GM19438 (cell line): ENCODE measurements around the gene POP7.

Experiments
- ATAC-seq: cut with Tn5 transposase; IDR thresholded peaks from one replicate; pipeline ENCODE4 v1.9.1; 2021; ENCODE audit warnings: low read depth; ENCODE audit not compliant: unreplicated experiment

Gene POP7

DNA sequence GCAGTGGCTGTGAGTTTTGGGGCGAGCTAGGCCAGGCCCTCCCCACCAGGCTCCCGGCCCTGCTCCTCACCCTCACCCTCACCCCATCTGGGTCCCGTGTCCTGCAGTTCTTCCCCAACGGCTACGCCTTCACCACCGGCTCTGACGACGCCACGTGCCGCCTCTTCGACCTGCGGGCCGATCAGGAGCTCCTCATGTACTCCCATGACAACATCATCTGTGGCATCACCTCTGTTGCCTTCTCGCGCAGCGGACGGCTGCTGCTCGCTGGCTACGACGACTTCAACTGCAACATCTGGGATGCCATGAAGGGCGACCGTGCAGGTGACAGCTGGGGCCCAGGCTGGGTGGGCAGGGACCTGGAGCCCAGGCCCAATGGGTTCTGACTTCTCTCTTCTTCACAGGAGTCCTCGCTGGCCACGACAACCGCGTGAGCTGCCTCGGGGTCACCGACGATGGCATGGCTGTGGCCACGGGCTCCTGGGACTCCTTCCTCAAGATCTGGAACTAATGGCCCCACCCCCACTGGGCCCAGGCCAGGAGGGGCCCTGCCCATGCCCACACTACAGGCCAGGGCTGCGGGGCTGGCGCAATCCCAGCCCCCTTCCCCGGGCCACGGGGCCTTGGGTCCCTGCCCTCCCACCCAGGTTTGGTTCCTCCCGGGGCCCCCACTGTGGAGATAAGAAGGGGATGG lies 27.5 kb upstream of the POP7 start:
- no peak for ATAC-seq

DNA sequence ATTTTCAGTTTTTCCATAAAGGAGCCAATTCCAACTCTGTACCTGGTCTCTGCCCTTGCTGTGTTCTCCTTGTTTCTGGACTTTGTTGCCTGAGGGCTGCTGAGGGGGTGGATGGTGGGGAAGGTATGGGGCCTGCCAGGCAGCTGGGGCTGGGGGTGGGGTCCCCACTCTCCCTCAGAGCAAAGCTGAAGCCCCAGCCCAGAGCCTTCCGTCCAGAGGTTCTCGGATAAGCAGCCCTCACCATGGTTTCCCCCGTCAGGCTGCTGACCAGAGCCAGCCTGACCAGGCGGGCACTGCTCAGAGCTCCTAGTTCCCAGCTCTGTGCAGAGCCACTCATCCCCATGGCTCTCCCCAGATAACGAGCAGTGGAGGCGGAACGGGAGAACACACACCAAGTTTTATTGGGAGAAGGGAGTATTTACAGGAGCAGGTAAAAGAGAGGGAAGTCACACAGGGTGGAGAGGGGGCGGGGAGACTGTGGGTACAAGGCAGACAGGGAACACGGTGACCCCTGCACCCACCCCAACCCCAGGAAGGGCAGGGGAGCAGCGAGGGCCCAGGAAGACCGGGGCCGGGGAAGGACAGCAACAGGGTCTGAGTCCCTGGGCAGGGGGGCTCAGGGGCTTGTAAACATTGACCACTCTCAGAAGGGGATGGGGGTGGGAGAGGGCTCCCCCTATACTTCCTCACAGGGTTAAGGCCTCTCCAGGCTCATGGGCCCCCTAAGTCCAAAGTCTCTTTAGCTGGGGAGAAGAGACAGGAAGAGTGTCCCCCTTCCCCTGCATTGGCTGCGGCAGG lies 26.6 kb upstream of the POP7 start:
- ATAC-seq = no peak

DNA sequence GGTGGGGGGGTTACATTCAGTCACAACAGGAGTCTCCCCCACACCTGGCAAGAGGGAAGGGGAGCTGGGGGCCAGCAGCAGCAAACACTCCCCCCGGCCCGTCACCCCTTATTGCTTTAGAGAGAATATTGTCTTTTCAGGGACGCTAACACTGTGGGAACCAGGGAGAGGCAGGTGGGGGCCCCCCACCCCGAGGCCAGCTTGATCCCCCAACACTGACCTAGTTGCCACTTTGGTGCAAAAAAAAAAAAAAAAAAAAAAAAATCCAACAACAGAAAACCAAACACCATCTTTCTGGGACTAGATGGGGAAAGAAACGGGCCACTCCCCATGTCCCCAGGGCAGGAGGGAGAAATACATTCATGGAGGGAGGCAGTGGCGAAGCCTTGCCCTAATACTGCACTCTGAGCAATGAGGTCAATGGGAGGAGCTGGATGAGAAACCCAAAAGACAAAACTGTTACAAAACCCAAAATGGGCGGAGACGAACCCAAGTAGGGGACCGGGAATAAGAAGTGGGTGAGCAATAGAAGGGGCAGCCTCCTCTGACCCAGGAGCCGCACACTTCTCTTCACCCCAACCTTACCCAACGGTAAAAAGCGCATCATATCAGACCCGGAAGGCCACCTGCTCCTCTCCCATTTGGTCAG lies 25.9 kb upstream of the POP7 start:
- ATAC-seq = no peak

DNA sequence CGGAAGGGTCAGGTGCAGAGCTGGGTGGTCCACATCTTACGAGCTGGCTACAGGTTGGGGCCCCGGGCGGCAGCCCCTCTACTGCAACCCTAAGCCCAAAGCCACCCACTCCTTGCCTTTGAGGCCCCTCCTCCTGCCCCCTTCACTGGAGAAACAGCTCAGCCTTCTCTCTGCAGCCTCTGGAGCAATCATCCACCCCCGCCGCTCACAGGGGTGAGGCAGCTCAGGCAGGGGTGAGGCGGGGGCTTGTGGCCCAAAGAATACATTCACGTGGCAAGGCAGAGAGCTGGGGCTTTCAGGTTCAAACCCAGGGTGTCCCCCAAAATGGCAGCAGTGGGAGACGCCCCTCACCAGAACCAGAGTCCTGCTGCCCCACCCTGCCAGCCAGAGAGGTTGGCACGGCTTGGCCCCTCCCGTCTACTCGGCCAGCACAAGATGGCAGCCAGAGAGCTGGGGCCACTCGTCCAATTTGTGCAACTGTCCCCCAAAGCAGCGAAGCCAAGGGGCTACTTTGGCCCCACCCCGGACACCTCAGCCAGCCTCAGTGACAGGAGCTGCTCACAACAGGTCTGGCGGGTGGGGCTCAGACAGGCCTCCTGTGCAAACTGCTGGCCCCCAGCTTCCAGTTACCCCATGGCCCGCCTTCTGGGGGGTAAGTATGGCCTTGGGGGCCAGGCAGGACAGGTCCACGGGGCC lies 25.2 kb upstream of the POP7 start:
- no peak for ATAC-seq

DNA sequence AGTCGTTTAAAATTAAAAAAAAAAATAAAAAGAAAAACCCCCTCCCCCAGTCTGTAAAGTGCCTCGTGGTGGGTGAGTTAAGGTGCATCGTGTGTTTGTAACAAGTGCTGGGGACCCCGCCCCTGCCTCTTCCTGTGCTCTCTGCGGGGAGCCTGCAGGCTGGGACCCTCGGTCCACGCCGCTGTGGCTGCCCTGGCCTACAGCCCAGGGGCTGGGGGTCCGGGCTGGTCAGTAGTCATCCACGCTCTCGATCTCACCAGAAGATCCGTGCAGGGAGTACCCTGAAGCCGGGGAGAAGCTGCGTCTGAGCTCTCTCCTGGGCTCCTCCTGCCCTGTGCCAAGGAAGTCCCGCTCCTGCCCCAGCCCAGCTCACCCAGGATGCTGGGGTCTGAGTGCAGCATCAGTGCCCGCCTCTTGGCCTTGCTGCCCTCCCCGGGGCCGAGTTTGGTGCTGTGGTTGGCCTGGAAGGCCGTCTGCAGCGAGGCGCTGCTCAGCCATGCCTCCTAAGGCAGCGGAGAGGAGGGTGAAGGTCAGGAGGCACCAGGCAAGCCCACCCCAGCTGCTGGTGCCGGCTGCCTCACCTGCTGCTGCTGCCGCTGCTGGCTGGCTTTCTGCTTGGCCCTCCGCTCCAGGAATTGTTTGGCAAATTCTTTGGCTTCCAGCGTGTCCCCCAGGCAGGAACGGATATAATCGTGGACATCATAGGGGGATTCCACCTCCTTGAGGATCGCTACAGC lies 24.3 kb upstream of the POP7 start:
- no peak for ATAC-seq

DNA sequence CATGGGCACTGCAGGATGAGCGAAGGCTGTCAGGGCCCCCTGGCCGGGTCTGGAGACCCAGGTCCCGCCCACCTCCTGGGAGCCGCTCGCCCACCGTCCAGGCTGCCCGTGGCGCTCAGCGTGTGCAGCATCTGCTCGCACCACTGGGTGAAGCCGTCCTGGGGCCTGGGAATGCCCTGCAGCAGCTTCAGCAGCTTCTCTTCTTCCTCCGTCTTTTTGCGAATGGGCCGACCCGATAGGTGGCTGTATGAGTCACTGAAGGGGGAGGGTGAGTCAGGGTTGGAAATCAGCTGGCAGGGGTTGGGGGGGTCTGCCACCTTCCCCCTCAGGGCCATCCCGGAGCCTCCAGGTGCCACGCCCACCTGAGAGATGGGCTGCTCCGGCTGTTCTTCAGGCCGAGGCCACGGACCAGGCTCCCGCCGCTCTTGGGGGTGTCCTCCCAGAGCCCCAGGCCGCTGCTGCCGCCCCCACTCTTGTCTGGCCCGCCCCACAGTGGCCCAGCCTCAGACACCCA lies 23.6 kb upstream of the POP7 start:
- no peak for ATAC-seq

DNA sequence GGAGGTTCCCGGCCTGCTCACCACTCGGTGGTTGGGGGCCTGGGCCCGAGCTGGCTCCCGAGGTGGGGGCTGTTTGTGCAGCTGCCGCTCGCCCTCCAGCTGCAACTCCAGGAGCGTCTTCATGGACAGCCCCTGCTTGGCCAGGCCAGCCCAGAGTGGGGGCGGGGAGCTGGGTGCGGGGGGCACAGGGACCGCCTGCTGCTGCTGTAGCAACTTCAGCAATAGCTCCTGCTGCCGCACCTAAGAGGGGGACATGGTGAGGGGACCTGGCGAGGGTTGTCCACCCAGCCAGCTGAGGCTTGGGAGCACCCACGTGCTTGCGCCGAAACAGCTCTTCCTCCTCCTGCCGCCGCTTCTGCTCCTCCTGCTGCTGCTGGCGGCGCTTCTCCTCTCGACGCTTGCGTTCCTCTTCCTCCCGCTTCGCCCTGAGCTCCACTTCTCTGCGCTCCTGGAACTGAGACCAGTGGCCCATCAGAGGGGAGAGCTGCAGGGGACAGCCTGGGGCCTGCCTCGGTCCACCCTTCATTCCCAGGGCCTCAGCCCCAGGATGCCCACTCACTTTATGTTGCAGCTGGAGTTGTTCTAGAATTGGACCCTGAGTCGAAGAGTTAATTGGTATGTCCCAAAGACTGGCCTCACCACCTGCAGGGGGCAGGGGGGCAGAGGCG lies 22.8 kb upstream of the POP7 start:
- ATAC-seq = no peak

DNA sequence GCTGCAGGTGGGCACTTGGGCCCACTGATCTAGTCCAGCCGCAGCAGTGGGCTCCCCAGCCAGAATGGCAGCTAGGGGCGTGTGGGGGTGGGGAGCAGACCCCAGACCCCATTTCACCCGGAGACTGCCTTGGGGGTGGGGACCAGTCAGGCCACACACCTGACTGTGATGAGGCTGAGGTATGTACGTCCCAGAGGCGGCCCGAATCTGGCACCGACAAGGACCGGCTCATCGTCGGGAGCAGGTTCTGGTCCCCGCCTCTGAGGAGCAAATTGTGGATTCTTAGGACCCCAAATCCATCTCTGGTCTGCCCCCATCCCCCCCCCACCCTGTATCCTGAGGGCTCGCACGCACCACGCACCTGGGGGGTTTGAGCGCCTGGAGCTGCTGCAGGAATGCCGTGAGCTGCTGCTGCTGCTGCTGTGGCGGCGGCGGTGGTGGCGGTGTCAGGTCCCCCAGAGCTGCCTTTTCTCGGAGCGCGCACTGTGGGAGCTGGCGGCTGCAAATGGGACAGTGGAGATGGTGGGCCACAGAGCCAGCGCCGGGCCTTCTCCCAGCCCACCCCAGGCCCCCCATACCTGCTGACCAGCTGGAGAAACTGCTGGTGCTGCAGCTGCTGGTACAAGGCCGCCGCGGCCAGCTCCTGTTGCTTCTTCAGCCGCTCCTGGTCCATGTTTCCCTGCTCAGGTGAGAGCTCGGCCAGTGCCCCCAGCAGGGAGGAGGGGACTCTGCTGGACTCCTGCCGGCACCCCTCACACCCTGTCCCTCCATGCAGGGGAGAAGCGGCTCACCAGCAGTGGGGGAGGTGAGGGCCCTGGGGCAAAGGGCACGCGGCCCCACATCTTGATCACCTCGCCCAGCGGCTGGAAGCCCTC lies 22.0 kb upstream of the POP7 start:
- no peak for ATAC-seq

DNA sequence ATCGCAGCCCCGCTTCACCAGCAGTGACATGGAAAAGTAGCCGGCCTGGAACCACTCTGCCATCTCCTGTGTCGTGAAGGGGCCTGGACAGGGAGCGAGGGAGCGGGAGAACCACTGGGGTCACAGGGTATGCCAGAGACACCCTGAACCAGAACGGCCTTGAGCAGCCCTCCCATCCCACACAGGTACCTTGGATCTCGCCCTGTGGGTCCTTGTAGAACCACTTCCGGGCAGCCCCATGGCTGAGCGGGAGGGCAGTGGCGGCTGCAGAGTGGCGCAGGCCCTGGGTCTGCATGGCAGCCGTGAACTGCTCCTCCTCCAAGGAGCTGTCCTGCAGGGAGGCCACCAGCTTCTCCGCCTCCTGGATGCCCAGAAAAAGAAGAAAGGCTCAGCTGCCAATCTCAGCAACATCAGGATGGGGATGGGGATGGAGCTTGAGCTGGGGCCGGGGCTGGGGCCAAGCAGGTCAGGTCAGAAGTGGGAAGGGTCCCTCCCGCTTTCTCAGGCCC lies 21.3 kb upstream of the POP7 start:
- no peak for ATAC-seq

DNA sequence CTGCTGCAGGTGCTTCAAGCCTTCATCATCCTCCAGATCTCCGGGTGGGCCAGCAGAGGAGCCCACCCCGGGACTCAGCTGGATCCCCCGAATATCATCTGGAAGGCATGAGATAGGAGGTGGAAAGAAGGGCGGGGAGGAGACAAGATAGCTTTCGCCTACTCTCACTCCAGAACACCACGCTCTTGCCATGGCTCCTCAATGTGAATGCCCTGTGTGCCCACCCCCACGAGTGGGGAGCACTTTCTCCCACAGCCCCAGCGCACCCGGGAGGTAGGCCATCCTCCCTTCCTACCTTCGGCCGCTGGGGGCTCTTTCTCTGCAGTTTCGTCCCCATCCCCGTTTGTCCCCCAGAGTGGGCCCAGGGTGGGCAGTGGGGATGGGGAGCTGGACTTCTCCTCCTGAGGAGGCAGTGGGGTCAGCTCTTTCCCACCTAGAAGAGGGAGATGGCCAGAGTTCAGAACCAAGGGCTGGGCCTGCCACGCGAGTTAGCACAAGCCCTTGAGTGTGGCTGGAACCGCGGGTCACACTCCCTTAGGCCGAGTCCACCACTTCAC lies 20.8 kb upstream of the POP7 start:
- no peak for ATAC-seq

DNA sequence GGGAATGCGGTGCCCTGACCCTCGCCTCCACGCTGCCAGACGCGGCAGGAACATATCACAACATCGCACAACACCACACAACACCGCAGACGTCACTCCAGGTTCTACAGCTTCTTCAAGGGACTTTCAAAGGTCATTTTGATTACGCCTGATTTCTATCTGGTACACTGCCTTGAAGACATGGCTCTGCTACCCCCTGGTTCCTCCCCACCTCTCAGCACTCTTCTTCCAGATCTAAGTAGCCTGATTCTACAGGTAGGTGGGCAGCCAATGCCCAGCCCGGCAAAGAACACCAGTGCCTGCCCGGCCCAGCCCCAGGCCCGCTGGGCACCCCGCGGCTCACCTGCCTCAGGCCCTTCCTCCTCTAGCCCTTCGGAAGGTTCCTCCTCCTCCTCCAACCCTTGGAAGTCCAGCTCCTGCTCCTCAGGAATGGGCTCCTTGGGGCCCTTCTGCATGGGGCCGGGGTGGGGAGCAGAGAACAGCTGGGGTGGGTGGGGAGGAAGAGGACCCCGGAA lies 20.2 kb upstream of the POP7 start:
- ATAC-seq = no peak

DNA sequence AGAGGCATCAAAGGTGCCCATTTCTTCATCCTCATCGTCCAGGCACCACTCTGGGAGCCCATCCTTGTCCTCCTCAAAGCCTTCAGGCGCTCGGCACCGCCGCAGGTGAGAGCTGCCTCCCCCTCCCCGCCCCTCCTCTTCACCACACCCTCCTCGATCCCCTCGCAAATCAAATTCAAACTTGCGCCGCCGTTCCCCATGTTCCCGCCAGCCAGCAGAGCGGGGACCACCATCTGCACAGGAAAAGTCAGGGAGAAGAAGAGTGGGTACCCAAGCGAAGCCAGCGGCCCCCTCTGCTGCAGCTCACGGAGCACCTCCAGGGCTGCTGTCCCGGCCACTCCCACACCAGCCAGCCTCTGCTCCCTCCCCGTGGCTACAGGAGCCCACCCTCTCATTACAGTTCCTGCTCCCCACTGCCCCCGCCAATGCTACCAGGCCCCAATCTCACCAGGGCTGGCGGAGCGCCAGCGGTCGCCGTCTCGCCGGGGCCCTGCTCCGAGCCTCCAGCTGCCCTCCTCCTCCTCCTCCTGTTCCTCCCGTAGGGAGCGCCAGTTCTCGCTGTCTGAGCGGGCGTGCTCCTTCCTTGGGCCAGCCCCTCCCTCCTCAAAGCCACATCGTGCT lies 19.6 kb upstream of the POP7 start:
- ATAC-seq = no peak

DNA sequence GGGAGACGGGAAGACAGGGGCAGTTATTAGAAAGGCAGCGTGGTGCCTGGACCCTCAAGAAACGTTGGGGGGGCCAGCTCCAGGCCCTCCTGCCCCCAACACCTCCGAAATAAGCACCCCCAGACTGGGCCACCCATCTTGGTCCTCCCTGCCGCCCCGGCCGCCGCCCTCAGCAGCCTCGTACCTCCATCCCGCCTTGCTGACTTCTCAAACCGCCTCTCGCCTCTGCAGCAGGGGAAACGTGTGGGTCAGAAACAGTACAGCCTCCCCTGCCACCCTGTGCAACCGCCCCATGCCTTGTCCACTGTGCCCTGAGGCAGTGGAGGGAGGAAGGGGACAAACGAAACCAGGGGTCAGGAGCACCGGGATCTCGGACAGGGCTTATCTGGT lies 19.1 kb upstream of the POP7 start:
- no peak for ATAC-seq

DNA sequence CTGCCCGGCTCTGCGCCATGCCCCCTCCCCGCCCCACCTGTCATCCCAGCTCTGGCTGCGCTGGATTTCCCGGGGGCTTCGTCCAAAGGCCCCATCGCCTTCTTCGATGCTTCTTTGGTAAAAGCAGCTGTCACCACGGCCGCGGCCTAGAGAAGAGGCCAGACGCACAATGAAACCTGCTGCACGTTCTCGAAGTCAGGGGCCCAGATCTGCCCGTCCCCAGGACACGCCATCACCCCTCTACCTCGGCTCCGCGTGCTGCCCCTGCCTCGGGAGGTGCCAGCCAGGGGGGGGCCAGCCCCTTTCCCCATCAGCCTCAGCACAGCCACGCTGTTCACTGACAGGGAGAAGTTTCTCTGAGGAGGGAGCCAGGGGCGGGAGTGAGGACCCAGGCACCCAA lies 18.7 kb upstream of the POP7 start:
- no peak for ATAC-seq

DNA sequence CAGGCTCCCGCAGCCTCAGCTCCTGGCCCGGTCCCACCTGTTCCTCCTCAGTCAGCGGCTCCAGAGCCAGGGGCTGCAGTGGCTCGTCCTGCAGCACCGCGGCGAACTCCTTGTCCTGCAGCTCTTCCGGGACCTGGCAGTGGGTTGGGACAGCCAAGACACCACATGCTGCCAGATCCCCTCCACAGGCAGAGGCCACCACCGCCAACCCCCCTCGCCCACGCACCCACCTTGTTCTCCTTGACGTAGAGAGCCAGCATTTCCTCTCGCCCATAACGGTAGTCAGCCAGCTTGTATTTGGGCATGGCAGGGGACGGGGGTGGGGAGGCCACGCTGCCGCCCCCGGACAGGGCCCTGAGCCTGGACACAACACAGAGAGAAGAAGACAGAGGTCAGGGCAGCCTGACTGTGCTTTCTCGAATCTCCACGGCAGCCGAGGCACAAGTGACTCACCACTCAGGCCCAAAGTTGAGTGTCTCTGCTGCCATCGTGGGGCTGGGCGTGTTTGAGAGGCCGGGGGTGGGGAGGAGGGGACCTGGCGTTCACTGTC lies 18.1 kb upstream of the POP7 start:
- no peak for ATAC-seq

DNA sequence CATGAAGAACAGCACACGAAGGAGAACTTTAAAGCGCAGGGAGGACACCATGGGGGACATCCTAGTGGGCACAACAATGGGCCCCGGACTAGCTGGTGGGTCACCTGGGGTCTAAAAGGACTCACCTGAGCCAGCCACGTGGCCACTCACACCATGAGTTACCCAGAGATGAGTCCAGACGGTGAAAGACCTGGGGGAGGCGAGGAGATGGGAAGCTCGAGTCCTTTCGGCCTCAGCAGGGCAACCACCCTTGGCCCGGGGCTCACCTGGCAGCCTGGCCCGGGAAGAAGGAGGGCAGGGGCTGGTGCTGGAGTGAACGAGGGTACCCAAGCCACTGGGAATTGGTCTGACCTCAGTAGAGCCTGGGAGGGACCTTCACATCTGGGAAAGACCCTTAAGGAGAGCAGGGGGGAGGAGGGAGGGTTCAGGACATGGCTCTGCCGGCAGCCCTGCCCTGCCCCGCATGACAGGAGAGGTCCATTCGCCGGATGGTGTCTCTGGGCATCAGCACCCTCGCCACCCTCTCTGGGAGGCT lies 17.5 kb upstream of the POP7 start:
- no peak for ATAC-seq
